Fibroblast of villous mesenchyme (primary cell): Measurements from ENCODE around the gene SLC25A23. TPM values are rescaled to one million over a fixed set of nuclear protein-coding genes. Genes with fewer than 3 reads are reported as not detected.
"Not testable (repeated sequence)": the region's sequence is repeated elsewhere in the genome, so short reads cannot be mapped to it uniquely, and the experiment has no call there.

Experiments
- DNase-seq: peaks from one replicate; pipeline ENCODE4 v3.0.0-alpha.2; 2010; ENCODE audit warnings: low read depth
- H3K4me3 ChIP-seq: 2 replicates; pipeline ENCODE4 v1.5.1; 2011; ENCODE audit warnings: low read depth, mild to moderate bottlenecking, low read length
- total RNA-seq: library from RNA; depleted of rRNA; stranded (reverse); fragments of >200 nt; gene quantifications from 2 replicates; pipeline ENCODE4 v1.2.3, GENCODE V29; 2012
- TF ChIP-seq, protein P1 (sequence below): IDR thresholded peaks from 2 replicates; pipeline ENCODE4 v1.5.1; 2012; ENCODE audit warnings: low read depth, mild to moderate bottlenecking, low read length; ENCODE audit not compliant: insufficient read depth

Gene SLC25A23
- total RNA-seq, 1 donor, result 33.2 TPM

DNA sequence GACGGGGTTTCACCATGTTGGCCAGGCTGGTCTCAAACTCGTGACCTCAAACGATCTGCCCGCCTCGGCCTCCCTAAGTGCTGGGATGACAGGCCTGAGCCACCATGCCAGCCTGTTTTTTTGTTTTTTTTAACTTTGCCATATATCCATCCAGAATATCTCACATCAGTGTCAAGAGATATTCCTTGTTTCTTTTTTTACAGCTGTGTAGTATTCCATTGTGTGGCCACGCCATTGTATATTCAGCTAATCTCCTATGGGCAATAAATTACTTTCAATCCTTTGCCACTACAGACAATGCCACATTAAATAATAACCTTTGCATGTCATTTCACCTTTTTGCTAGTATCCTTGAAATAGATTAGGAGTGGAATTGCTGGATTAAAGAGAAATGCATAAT is 50.2 kb downstream of the SLC25A23 start:
- no peak overlapping the region for H3K4me3 ChIP-seq
- TF ChIP-seq, protein P1, sequence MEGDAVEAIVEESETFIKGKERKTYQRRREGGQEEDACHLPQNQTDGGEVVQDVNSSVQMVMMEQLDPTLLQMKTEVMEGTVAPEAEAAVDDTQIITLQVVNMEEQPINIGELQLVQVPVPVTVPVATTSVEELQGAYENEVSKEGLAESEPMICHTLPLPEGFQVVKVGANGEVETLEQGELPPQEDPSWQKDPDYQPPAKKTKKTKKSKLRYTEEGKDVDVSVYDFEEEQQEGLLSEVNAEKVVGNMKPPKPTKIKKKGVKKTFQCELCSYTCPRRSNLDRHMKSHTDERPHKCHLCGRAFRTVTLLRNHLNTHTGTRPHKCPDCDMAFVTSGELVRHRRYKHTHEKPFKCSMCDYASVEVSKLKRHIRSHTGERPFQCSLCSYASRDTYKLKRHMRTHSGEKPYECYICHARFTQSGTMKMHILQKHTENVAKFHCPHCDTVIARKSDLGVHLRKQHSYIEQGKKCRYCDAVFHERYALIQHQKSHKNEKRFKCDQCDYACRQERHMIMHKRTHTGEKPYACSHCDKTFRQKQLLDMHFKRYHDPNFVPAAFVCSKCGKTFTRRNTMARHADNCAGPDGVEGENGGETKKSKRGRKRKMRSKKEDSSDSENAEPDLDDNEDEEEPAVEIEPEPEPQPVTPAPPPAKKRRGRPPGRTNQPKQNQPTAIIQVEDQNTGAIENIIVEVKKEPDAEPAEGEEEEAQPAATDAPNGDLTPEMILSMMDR, result no peak
- DNase-seq, result no peak

- TF ChIP-seq, protein P1, result no peak
- H3K4me3 ChIP-seq, result no peak overlapping the region
- DNase-seq, result no peak
These were observed 53.2 kb downstream of the SLC25A23 start for GRCh38 chr19:6406401-6406800.

DNA sequence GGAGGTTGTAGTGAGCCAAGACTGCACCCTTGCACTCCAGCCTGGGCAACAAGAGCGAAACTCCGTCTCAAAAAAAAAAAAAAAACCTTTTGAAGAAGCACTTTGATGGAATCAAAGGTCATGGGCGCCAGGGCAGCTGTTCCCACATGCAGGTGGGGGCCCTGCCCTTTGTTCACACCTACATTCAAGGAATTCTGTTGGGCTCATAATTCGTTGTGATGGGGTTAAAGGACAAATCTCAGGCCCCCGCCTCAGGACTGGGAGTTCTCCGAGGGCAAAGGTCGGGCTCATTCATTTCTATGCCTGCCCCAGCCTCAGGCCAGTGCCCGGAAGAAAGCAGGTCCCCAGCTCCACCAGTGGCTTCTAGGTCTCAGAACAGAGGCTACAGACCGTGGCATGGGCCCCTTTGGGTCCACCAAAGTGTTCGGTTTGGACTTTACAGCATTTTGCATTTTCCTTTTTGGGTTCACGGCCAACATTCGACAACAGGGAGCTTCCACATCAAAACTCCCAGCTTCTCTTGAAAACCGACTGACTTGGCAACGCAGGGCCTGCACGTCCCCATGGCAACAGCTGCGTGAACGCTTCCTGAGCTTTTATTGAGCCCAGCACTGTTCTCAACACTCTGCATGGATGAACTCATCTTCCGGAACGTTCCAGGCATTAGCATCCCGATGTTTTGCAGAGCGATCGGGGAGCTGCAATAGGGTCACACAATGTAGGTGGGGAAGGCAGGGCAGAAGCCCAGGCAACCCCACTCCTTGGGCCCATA is 56.6 kb downstream of the SLC25A23 start:
- no peak overlapping the region for H3K4me3 ChIP-seq
- TF ChIP-seq, protein P1, result no peak
- DNase-seq, result peak; percentile 63

- TF ChIP-seq, protein P1, result no peak
- H3K4me3 ChIP-seq, result no peak overlapping the region
- no peak for DNase-seq
These were observed 57.5 kb downstream of the SLC25A23 start for GRCh38 chr19:6402058-6402457.

DNA sequence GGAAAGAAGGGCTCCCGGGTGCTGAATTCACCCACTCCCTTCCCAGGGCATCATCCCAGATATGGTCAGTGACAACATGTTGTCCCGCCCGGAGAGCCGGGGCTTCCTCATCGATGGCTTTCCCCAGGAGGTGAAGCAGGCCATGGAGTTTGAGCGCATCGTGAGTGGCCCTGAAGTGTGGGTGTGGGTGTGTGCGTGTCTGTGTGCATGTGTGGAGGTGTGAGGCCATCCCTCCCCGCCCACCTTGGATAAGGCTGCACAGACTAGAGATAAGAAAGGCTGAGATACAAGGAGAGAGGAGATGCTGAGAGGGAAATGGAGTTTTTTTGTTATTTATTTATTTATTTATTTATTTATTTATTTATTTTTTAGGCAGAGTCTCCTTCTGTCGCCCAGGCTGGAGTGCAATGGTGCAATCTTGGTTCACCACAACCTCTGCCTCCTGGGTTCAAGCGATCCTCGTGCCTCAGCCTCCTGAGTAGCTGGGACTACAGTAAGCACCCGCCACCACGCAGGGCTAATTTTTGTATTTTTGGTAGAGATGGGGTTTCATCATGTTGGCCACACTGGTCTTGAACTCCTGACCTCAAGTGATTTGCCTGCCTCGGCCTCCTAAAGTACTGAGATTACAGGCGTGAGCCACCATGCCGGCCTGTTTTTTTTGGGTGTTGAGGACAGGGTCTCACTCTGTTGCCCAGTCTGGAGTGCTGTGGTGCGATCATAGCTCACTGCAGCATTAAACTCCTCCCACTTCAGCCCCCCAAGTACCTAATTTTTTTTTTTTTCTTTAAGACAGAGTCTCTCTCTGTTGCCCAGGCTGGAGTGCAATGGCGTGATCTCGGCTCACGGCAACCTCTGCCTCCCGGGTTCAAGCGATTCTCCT is 59.3 kb downstream of the SLC25A23 start:
- not testable (repeated sequence) for H3K4me3 ChIP-seq, DNase-seq

DNA sequence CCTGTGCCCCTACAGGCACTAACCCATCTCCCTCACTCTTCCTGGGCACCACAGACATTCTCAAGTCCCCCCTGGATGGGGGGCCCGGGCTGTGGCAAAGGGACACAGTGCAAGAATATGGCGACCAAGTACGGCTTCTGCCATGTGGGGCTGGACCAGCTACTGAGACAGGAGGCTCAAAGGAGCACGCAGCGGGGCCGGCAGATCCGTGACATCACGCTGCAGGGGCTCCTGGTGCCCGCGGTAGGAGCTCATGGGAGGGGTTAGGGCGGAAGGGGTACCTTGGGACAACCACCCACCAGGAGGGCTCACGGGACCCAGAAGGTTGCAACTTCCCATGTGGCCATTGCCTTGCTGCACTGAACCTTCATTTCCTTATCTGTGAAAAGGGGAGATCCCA is 63.3 kb downstream of the SLC25A23 start:
- no peak overlapping the region for H3K4me3 ChIP-seq

DNA sequence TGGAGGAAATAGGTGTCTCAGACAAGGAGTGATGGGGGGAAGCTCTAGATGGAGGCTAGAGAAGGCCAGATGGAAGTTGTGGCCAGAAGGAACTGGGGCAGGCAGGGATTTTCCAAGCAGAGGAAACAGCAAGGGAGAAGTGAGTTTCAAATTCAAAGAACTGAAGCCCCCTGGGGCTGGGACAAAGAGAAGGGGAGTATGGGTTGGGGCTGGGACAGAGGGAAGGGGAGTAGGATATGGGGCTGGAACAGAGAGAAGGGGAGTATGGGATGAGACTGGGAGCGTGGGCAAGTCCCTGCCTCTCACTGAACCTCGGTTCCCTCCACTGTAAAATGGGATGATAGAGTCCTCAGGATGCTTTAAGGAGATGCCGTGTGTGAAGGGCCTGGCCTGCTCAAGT is 64.8 kb downstream of the SLC25A23 start:
- TF ChIP-seq, protein P1, result no peak
- DNase-seq, result no peak
- H3K4me3 ChIP-seq, result no peak overlapping the region

More for the DNA sequence above, 63.3 kb downstream of the SLC25A23 start:
- DNase-seq, result no peak
- TF ChIP-seq, protein P1, result no peak
